EL (cell line): ENCODE results near the gene RBP2.

Experiments
- DNase-seq: peaks from one replicate; pipeline ENCODE4 v3.0.0-alpha.2; 2016

Gene RBP2

GRCh38 chr3:139476348-139476747, at the start of gene RBP2:
Gene RBP2 (minus strand): TSS chr3:139476516. CDS start chr3:139476459, 57 bp downstream.
- DNase-seq: no peak

- DNase-seq: no peak
These were observed 48.7 kb upstream of the RBP2 start for GRCh38 chr3:139524841-139525636.

GRCh38 chr3:139523718-139524117, 47.4 kb upstream of the RBP2 start:
- no peak for DNase-seq

GRCh38 chr3:139523166-139523565, 46.9 kb upstream of the RBP2 start:
- DNase-seq: no peak

- DNase-seq: no peak
These were observed 46.1 kb upstream of the RBP2 start for GRCh38 chr3:139522421-139522820.

- DNase-seq: no peak
These were observed 45.5 kb upstream of the RBP2 start for GRCh38 chr3:139521816-139522215.

- no peak for DNase-seq
These were observed 44.8 kb upstream of the RBP2 start for GRCh38 chr3:139521144-139521543.

GRCh38 chr3:139519998-139520737, 43.9 kb upstream of the RBP2 start:
- peak; percentile 7 for DNase-seq

- DNase-seq: no peak
These were observed 42.9 kb upstream of the RBP2 start for GRCh38 chr3:139518926-139519842.

GRCh38 chr3:139518306-139518705, 42.0 kb upstream of the RBP2 start:
- no peak for DNase-seq

- no peak for DNase-seq
These were observed 41.2 kb upstream of the RBP2 start for GRCh38 chr3:139517321-139518065.

- DNase-seq: no peak
These were observed 38.4 kb upstream of the RBP2 start for GRCh38 chr3:139514741-139515140.

GRCh38 chr3:139509631-139510030, 33.3 kb upstream of the RBP2 start:
- DNase-seq: no peak

- no peak for DNase-seq
These were observed 30.4 kb upstream of the RBP2 start for GRCh38 chr3:139506766-139507165.

GRCh38 chr3:139505829-139506386, 29.6 kb upstream of the RBP2 start:
- DNase-seq: no peak

GRCh38 chr3:139499536-139499935, 23.2 kb upstream of the RBP2 start:
- DNase-seq: no peak

- DNase-seq: no peak
These were observed 17.6 kb upstream of the RBP2 start for GRCh38 chr3:139493826-139494385.

- no peak for DNase-seq
These were observed 15.7 kb upstream of the RBP2 start for GRCh38 chr3:139491966-139492365.

- DNase-seq: no peak
These were observed 14.8 kb upstream of the RBP2 start for GRCh38 chr3:139491027-139491700.

GRCh38 chr3:139482206-139482605, 5.9 kb upstream of the RBP2 start:
- no peak for DNase-seq

- DNase-seq: no peak
These were observed 4.8 kb upstream of the RBP2 start for GRCh38 chr3:139481116-139481515.
